ENCODE data around the gene TRMT10C.
"Not testable (repeated sequence)": the region's sequence is repeated elsewhere in the genome, so short reads cannot be mapped to it uniquely, and the experiment has no call there.

TRMT10C gene

GRCh38 chr3:101561630-101562328 is at the start of gene TRMT10C:
Gene TRMT10C (plus strand): TSS chr3:101561868. CDS start chr3:101564782, 2,914 bp downstream.
- DNase-seq (ENCODE audit: low read depth in 2 of 2) = peak; percentile 80 to 92

GRCh38 chr3:101512396-101512645 is 49.3 kb upstream of the TRMT10C start:
- no peak for DNase-seq (ENCODE audit: low read depth in 2 of 2)

GRCh38 chr3:101512646-101513418 is 48.8 kb upstream of the TRMT10C start, which contains the start of gene SENP7:
Gene SENP7 (minus strand): TSS chr3:101513212. CDS start chr3:101513130, 82 bp downstream.
- peak; percentile 64 to 65 for DNase-seq (ENCODE audit: low read depth in 2 of 2)

GRCh38 chr3:101513419-101513986 is 48.2 kb upstream of the TRMT10C start:
- DNase-seq (ENCODE audit: low read depth in 2 of 2) = no peak

- peak in 1 of 2 donors; percentile 31 for DNase-seq (ENCODE audit: low read depth in 2 of 2)
These were observed 43.2 kb upstream of the TRMT10C start for GRCh38 chr3:101518421-101518871.

- no peak for DNase-seq (ENCODE audit: low read depth in 2 of 2)
These were observed 41.8 kb upstream of the TRMT10C start for GRCh38 chr3:101519685-101520365.

- DNase-seq (ENCODE audit: low read depth in 2 of 2) = no peak
These were observed 40.4 kb upstream of the TRMT10C start for GRCh38 chr3:101521211-101521701.

- no peak for DNase-seq (ENCODE audit: low read depth in 2 of 2)
These were observed 34.2 kb upstream of the TRMT10C start for GRCh38 chr3:101527441-101527840.

GRCh38 chr3:101527906-101528305 is 33.8 kb upstream of the TRMT10C start:
- no peak for DNase-seq (ENCODE audit: low read depth in 2 of 2)

GRCh38 chr3:101529816-101530685 is 31.6 kb upstream of the TRMT10C start:
- no peak for DNase-seq (ENCODE audit: low read depth in 2 of 2)

- no peak for DNase-seq (ENCODE audit: low read depth in 2 of 2)
These were observed 31.0 kb upstream of the TRMT10C start for GRCh38 chr3:101530686-101531047.

GRCh38 chr3:101531473-101532086 is 30.1 kb upstream of the TRMT10C start:
- DNase-seq (ENCODE audit: low read depth in 2 of 2) = no peak

GRCh38 chr3:101532783-101533602 is 28.7 kb upstream of the TRMT10C start:
- no peak for DNase-seq (ENCODE audit: low read depth in 2 of 2)

GRCh38 chr3:101533603-101533968 is 28.1 kb upstream of the TRMT10C start:
- DNase-seq (ENCODE audit: low read depth in 2 of 2) = no peak

GRCh38 chr3:101535221-101535620 is 26.4 kb upstream of the TRMT10C start:
- no peak for DNase-seq (ENCODE audit: low read depth in 2 of 2)

- DNase-seq (ENCODE audit: low read depth in 2 of 2) = no peak
These were observed 25.4 kb upstream of the TRMT10C start for GRCh38 chr3:101536266-101536665.

- not testable (repeated sequence) for DNase-seq (ENCODE audit: low read depth in 2 of 2)
These were observed 24.7 kb upstream of the TRMT10C start for GRCh38 chr3:101536955-101537354.

- DNase-seq (ENCODE audit: low read depth in 2 of 2) = no peak
These were observed 18.7 kb upstream of the TRMT10C start for GRCh38 chr3:101542957-101543356.

GRCh38 chr3:101544161-101544850 is 17.4 kb upstream of the TRMT10C start:
- DNase-seq (ENCODE audit: low read depth in 2 of 2) = no peak

All from stimulated activated CD8-positive, alpha-beta memory T cell treated with anti-CD3 and anti-CD28 coated beads, Interleukin-2, amount 100 ng/mL, for 48 hours (primary cell).